ENCODE results near the gene TRMT61B. TPM values are rescaled to one million over a fixed set of nuclear protein-coding genes. Genes with fewer than 3 reads are reported as not detected.

TRMT61B gene
- total RNA-seq, 1 donor from 2014 or later, result 16.8 TPM

- Mint-ChIP-seq H3K27me3 (no peaks in the 10 kb centered on the region), H3K4me3 (peak within 1 kb of the TSS; percentile 84), H3K27ac (peak within 1 kb of the TSS; percentile 50), H3K4me1 (peaks cover 6% of the 10 kb centered on the region), H3K9me3 (no peaks in the 10 kb centered on the region), H3K36me3 (ENCODE audit: low read depth) (peaks cover 3% of the 10 kb centered on the region)
- intact Hi-C loops (cut with micrococcal nuclease), result loop anchor here (2.0 kb wide), 2 partner anchors 60 to 216 kb away; partner anchors contain the start of gene PPP1CB
- peak; percentile 71 for DNase-seq
- ATAC-seq (ENCODE audit: low read depth), result peak; percentile 96
- ChIA-PET CTCF (no interaction called here), POLR2A (interaction anchor here (0.6 to 1.4 kb wide), 3 partner anchors 10 to 255 kb away, joined by 3 to 7 read pairs (median 5); partner anchors contain the start of gene PPP1CB)
- no peak for TF ChIP-seq CTCF (IDR thresholded peaks at IDR 0.05)
Measured at GRCh38 chr2:28810384-28811285, 59.5 kb downstream of the TRMT61B start, which contains the start of gene SPDYA. Gene SPDYA (plus strand): TSS chr2:28810834. CDS start chr2:28816015, 5,181 bp downstream.

GRCh38 chr2:28809927-28810326 lies 60.2 kb downstream of the TRMT61B start:
- no peak overlapping the region for H3K27ac Mint-ChIP-seq
- intact Hi-C loops (cut with micrococcal nuclease), result loop anchor here (2.0 kb wide), 2 partner anchors 59 to 215 kb away; partner anchors contain the start of gene PPP1CB
- no peak for ATAC-seq (ENCODE audit: low read depth)
- H3K27me3 Mint-ChIP-seq, result no peaks in the 10 kb centered on the region
- no peak for TF ChIP-seq CTCF (IDR thresholded peaks at IDR 0.05)
- DNase-seq, result no peak
- CTCF ChIA-PET, result interaction anchor here (1.2 kb wide), 1 partner anchor 11 kb away, joined by 4 read pairs; no protein-coding TSS in a partner anchor
- no peaks in the 10 kb centered on the region for H3K9me3 Mint-ChIP-seq
- H3K4me1 Mint-ChIP-seq, result peaks cover 6% of the 10 kb centered on the region
- peak overlapping the region; percentile 84 for H3K4me3 Mint-ChIP-seq
- peaks cover 7% of the 10 kb centered on the region for H3K36me3 Mint-ChIP-seq (ENCODE audit: low read depth)
- POLR2A ChIA-PET, result interaction anchor here (1.8 kb wide), 1 partner anchor 58 kb away, joined by 6 read pairs; the partner anchor contains the start of gene PPP1CB

GRCh38 chr2:28802975-28803429 lies 67.1 kb downstream of the TRMT61B start:
- ATAC-seq (ENCODE audit: low read depth), result no peak
- Mint-ChIP-seq H3K9me3 (no peaks in the 10 kb centered on the region), H3K4me1 (no peaks in the 10 kb centered on the region), H3K27ac (no peak overlapping the region), H3K4me3 (no peak overlapping the region), H3K36me3 (ENCODE audit: low read depth) (peaks cover 58% of the 10 kb centered on the region), H3K27me3 (no peaks in the 10 kb centered on the region)
- ChIA-PET CTCF (interaction anchor here (1.0 kb wide), 1 partner anchor 209 kb away, joined by 3 read pairs; no protein-coding TSS in a partner anchor), POLR2A (no interaction called here)
- TF ChIP-seq CTCF (IDR thresholded peaks at IDR 0.05), result no peak
- intact Hi-C loops (cut with micrococcal nuclease), result no loop called here
- DNase-seq, result no peak

- ChIA-PET CTCF (interaction anchor here (1.0 kb wide), 1 partner anchor 208 kb away, joined by 3 read pairs; no protein-coding TSS in a partner anchor), POLR2A (no interaction called here)
- intact Hi-C loops (cut with micrococcal nuclease), result no loop called here
- TF ChIP-seq CTCF (IDR thresholded peaks at IDR 0.05), result no peak
- Mint-ChIP-seq H3K27ac (no peak overlapping the region), H3K27me3 (no peaks in the 10 kb centered on the region), H3K36me3 (ENCODE audit: low read depth) (peaks cover 70% of the 10 kb centered on the region), H3K4me3 (no peak overlapping the region), H3K4me1 (no peaks in the 10 kb centered on the region), H3K9me3 (no peaks in the 10 kb centered on the region)
- ATAC-seq (ENCODE audit: low read depth) (no peak), DNase-seq (no peak)
Measured at GRCh38 chr2:28801726-28802125, 68.4 kb downstream of the TRMT61B start.

Other genes with a start within 250 kb of the TRMT61B start
- 130 and 135 TPM in 2 replicates for gene PPP1CB, start 118.5 kb downstream of the TRMT61B start, total RNA-seq
- 1.6 and 2.1 TPM in 2 replicates for gene SPDYA, start 59.5 kb downstream of the TRMT61B start, total RNA-seq
- 86.6 and 98.8 TPM in 2 replicates for gene WDR43, start 24.4 kb upstream of the TRMT61B start, total RNA-seq
- gene TOGARAM2, start 111.0 kb upstream of the TRMT61B start, total RNA-seq, result 0.22 TPM in 1 of 2 replicates, not detected in the other
- gene PCARE, start 204.2 kb upstream of the TRMT61B start, total RNA-seq, result not detected in 2 replicates
- gene CLIP4, start 245.1 kb upstream of the TRMT61B start, total RNA-seq, result 5.7 and 5.8 TPM in 2 replicates